Measurements from ENCODE around the gene HUS1. TPM values are rescaled to one million over a fixed set of nuclear protein-coding genes. Genes with fewer than 3 reads are reported as not detected.

HUS1 gene
- total and polyA plus RNA-seq, 11 donors, result 10.9 to 43.3 (median 26.3) TPM

GRCh38 chr7:47938574-47939165 lies 40.7 kb downstream of the HUS1 start:
- Histone ChIP-seq H3K27me3 (no peaks in the 10 kb centered on the region), H3K36me3 (peaks cover 0 to 19% (median 0%) of the 10 kb centered on the region in 9 donors), H3K4me3 (no peak overlapping the region), H3K4me1 (peaks cover 0 to 55% (median 30%) of the 10 kb centered on the region in 12 donors), H3K27ac (peak overlapping the region in 3 of 12 donors; percentile 90 to 93 (median 93)), H3K9me3 (no peaks in the 10 kb centered on the region)
- no peak for TF ChIP-seq CTCF (IDR thresholded peaks at IDR 0.05)
- no peak for DNase-seq
- WGBS, 4 donors, result 94 to 99% (median 95%) methylated on average over 6 of the region's 6 CpGs
- ATAC-seq, result no peak
- intact Hi-C loops (cut with DNase I), result loop anchor here in 1 of 10 donors (5.0 kb wide), 1 partner anchor 91 kb away; no protein-coding TSS in a partner anchor

- no peaks in the 10 kb centered on the region for H3K27me3 ChIP-seq
- TF ChIP-seq CTCF (IDR thresholded peaks at IDR 0.05) (no peak), POLR2A (IDR thresholded peaks at IDR 0.05) (no peak)
- no peak overlapping the region for H3K27ac ChIP-seq
- peaks cover 0 to 19% (median 0%) of the 10 kb centered on the region in 9 donors for H3K36me3 ChIP-seq
- WGBS, 4 donors, result 68 to 78% (median 76%) methylated on average over 8 to 11 of the region's 11 CpGs
- H3K4me1 ChIP-seq, result peaks cover 0 to 50% (median 30%) of the 10 kb centered on the region in 12 donors
- DNase-seq (no peak), ATAC-seq (no peak)
- intact Hi-C loops (cut with DNase I), result loop anchor here in 1 of 10 donors (5.0 kb wide), 1 partner anchor 91 kb away; no protein-coding TSS in a partner anchor
- no peaks in the 10 kb centered on the region for H3K9me3 ChIP-seq
- H3K4me3 ChIP-seq, result no peak overlapping the region
These were observed 41.5 kb downstream of the HUS1 start for GRCh38 chr7:47937711-47938573.

- Histone ChIP-seq H3K4me3 (no peak overlapping the region), H3K27ac (no peak overlapping the region), H3K36me3 (peaks cover 0 to 19% (median 0%) of the 10 kb centered on the region in 9 donors), H3K4me1 (peaks cover 0 to 51% (median 30%) of the 10 kb centered on the region in 12 donors), H3K27me3 (no peaks in the 10 kb centered on the region), H3K9me3 (no peaks in the 10 kb centered on the region)
- TF ChIP-seq POLR2A (IDR thresholded peaks at IDR 0.05), result no peak
- TF ChIP-seq CTCF (IDR thresholded peaks at IDR 0.05), result no peak
- DNase-seq (no peak), ATAC-seq (no peak)
- WGBS, 4 donors, result 66 to 86% (median 76%) methylated on average over 17 of the region's 17 CpGs
- intact Hi-C loops (cut with DNase I), result loop anchor here in 1 of 10 donors (5.0 kb wide), 1 partner anchor 90 kb away; no protein-coding TSS in a partner anchor
These were observed 42.2 kb downstream of the HUS1 start for GRCh38 chr7:47937065-47937687.

Data from heart left ventricle (tissue), 16 donors.